NCI-H2029 (cell line): ENCODE data around the gene SLC4A2.
A peak's percentile ranks its signal among the peaks of the same experiment; 100 is the strongest.
"Not testable (repeated sequence)": the region's sequence is repeated elsewhere in the genome, so short reads cannot be mapped to it uniquely, and the experiment has no call there.

Experiments used
- DNase-seq: peaks from one replicate; lab custom pipeline; 2025; lab: John Stamatoyannopoulos, UW

The SLC4A2 gene

GRCh38 chr7:151059367-151060112 is at the start of gene SLC4A2:
Gene SLC4A2, plus strand, starts transcription at chr7:151059589. Its CDS starts 2,399 bp downstream, at chr7:151061988.
- DNase-seq, result peak; percentile 42

- no peak for DNase-seq
Measured at GRCh38 chr7:151010037-151010306, 49.4 kb upstream of the SLC4A2 start.

- DNase-seq, result no peak
Measured at GRCh38 chr7:151010307-151011096, 48.9 kb upstream of the SLC4A2 start.

- DNase-seq, result no peak
Measured at GRCh38 chr7:151011097-151011409, 48.3 kb upstream of the SLC4A2 start.

- not testable (repeated sequence) for DNase-seq
Measured at GRCh38 chr7:151011616-151012015, 47.8 kb upstream of the SLC4A2 start.

- DNase-seq, result no peak
Measured at GRCh38 chr7:151012031-151012692, 47.2 kb upstream of the SLC4A2 start.

GRCh38 chr7:151012911-151013347 is 46.5 kb upstream of the SLC4A2 start:
- DNase-seq, result no peak

- no peak for DNase-seq
Measured at GRCh38 chr7:151013356-151013732, 46.0 kb upstream of the SLC4A2 start.

GRCh38 chr7:151013733-151014497 is 45.5 kb upstream of the SLC4A2 start:
- DNase-seq, result no peak

GRCh38 chr7:151014950-151015349 is 44.4 kb upstream of the SLC4A2 start:
- no peak for DNase-seq

- no peak for DNase-seq
Measured at GRCh38 chr7:151015967-151016366, 43.4 kb upstream of the SLC4A2 start.

- no peak for DNase-seq
Measured at GRCh38 chr7:151016505-151016904, 42.9 kb upstream of the SLC4A2 start.

GRCh38 chr7:151016942-151017341 is 42.4 kb upstream of the SLC4A2 start:
- no peak for DNase-seq

GRCh38 chr7:151017370-151017952 is 41.9 kb upstream of the SLC4A2 start:
- no peak for DNase-seq

GRCh38 chr7:151017953-151018420 is 41.4 kb upstream of the SLC4A2 start:
- peak; percentile 25 for DNase-seq

- peak; percentile 37 for DNase-seq
Measured at GRCh38 chr7:151018421-151019129, 40.8 kb upstream of the SLC4A2 start.

GRCh38 chr7:151019130-151019447 is 40.3 kb upstream of the SLC4A2 start:
- no peak for DNase-seq

- no peak for DNase-seq
Measured at GRCh38 chr7:151020231-151020630, 39.2 kb upstream of the SLC4A2 start.

GRCh38 chr7:151023232-151023631 is 36.2 kb upstream of the SLC4A2 start:
- DNase-seq, result no peak

- no peak for DNase-seq
Measured at GRCh38 chr7:151024435-151025056, 34.8 kb upstream of the SLC4A2 start, which contains the start of gene ATG9B. Gene ATG9B, minus strand, starts transcription at chr7:151024494. Its CDS starts 71 bp downstream, at chr7:151024423.
